Uterus (tissue), 4 donors: Measurements from ENCODE around the gene NDFIP2. TPM values are rescaled to one million over a fixed set of nuclear protein-coding genes. Genes with fewer than 3 reads are reported as not detected.

Source experiments
- DNase-seq, 2 donors: peaks; one replicate each; pipeline ENCODE4 v3.0.0-alpha.2; 2019 to 2020
- H3K27ac ChIP-seq, 2 donors: fragments of 200-600 bp; sonication (generic); 1 replicate in 1 of 2; 2 replicates in 1 of 2; pipeline ENCODE4 v1.5.1; 2016 to 2018
- H3K27me3 ChIP-seq, 2 donors: fragments of 200-600 bp; sonication (generic); one replicate each; pipeline ENCODE4 v1.5.1; 2018 to 2019; ENCODE audit warnings: control low read depth in 1 of 2
- H3K36me3 ChIP-seq, 2 donors: fragments of 200-600 bp; sonication (generic); one replicate each; pipeline ENCODE4 v1.5.1; 2019; ENCODE audit warnings: control low read depth in 1 of 2
- H3K4me1 ChIP-seq, 2 donors: fragments of 200-600 bp; sonication (generic); one replicate each; pipeline ENCODE4 v1.5.1; 2018 to 2019; ENCODE audit warnings: control low read depth in 1 of 2
- H3K4me3 ChIP-seq, 2 donors: fragments of 200-600 bp; sonication (generic); 1 replicate in 1 of 2; 2 replicates in 1 of 2; pipeline ENCODE4 v1.5.1; 2018 to 2019; ENCODE audit warnings: mild to moderate bottlenecking in 1 of 2
- H3K9me3 ChIP-seq, 2 donors: fragments of 200-600 bp; sonication (generic); one replicate each; pipeline ENCODE4 v1.5.1; 2019; ENCODE audit warnings: control low read depth in 1 of 2
- CTCF ChIP-seq, 4 experiments: fragments of 200-600 bp in 2 of 4; fragments of 450-650 bp in 2 of 4; sonication (generic) in 2 of 4; IDR thresholded peaks; one replicate each; pipeline ENCODE4 v1.5.1; 2016 to 2019; ENCODE audit warnings: antibody characterized with exemption in 4 of 4, mild to moderate bottlenecking in 2 of 4, moderate library complexity in 1 of 4
- POLR2A ChIP-seq, 2 donors: fragments of 450-650 bp; IDR thresholded peaks; one replicate each; pipeline ENCODE4 v1.6.1; 2016; ENCODE audit warnings: antibody characterized with exemption in 2 of 2, mild to moderate bottlenecking in 1 of 2, moderate library complexity in 1 of 2
- intact Hi-C: fragments of 100-400 bp; cut with DNase I; formaldehyde crosslinking; loops from one replicate; pipeline ENCODE4 v1.15.1; 2023; ENCODE audit warnings: low total_unique reads
- total RNA-seq, 4 donors: library from RNA; depleted of rRNA in 3 of 4; stranded (reverse); fragments of >200 nt in 3 of 4; gene quantifications; one replicate each; pipeline versions ENCODE4 v1.1.0 to v1.2.4, GENCODE V29; 2014 to 2023
- donor health status: DM: yes; HTN: yes; CAD: no.

The NDFIP2 gene
- total RNA-seq, 4 donors from 2014 or later, result 5.1 to 35.4 (median 13.9) TPM

GRCh38 chr13:79585033-79585432, 104.1 kb downstream of the NDFIP2 start:
- TF ChIP-seq POLR2A (IDR thresholded peaks at IDR 0.05) (no peak), CTCF (IDR thresholded peaks at IDR 0.05) (no peak)
- H3K4me3 ChIP-seq, result no peak overlapping the region
- H3K9me3 ChIP-seq, result no peaks in the 10 kb centered on the region

GRCh38 chr13:79589603-79590393, 108.8 kb downstream of the NDFIP2 start:
- no peak for TF ChIP-seq CTCF (IDR thresholded peaks at IDR 0.05)
- intact Hi-C loops, result no loop called here
- no peaks in the 10 kb centered on the region for H3K36me3 ChIP-seq
- DNase-seq, result no peak
- H3K9me3 ChIP-seq, result no peaks in the 10 kb centered on the region
- no peaks in the 10 kb centered on the region for H3K27me3 ChIP-seq
- no peaks in the 10 kb centered on the region for H3K4me1 ChIP-seq
- no peak overlapping the region for H3K27ac ChIP-seq
- no peak overlapping the region for H3K4me3 ChIP-seq

More at GRCh38 chr13:79585033-79585432, 104.1 kb downstream of the NDFIP2 start:
- intact Hi-C loops, result no loop called here
- no peak for DNase-seq
- Histone ChIP-seq H3K4me1 (no peaks in the 10 kb centered on the region), H3K27ac (no peak overlapping the region), H3K27me3 (no peaks in the 10 kb centered on the region), H3K36me3 (no peaks in the 10 kb centered on the region)

- no peak for DNase-seq
- no peak overlapping the region for H3K27ac ChIP-seq
These were observed 109.4 kb downstream of the NDFIP2 start for GRCh38 chr13:79590394-79590676.

GRCh38 chr13:79591493-79591892, 110.5 kb downstream of the NDFIP2 start:
- H3K27me3 ChIP-seq, result no peaks in the 10 kb centered on the region
- intact Hi-C loops, result no loop called here
- TF ChIP-seq CTCF (IDR thresholded peaks at IDR 0.05) (no peak), POLR2A (IDR thresholded peaks at IDR 0.05) (no peak)
- no peak overlapping the region for H3K4me3 ChIP-seq
- H3K9me3 ChIP-seq, result no peaks in the 10 kb centered on the region
- no peaks in the 10 kb centered on the region for H3K4me1 ChIP-seq
- H3K27ac ChIP-seq, result no peak overlapping the region
- DNase-seq, result no peak
- H3K36me3 ChIP-seq, result no peaks in the 10 kb centered on the region

More at GRCh38 chr13:79590394-79590676, 109.4 kb downstream of the NDFIP2 start:
- intact Hi-C loops, result no loop called here
- no peaks in the 10 kb centered on the region for H3K36me3 ChIP-seq
- H3K4me1 ChIP-seq, result no peaks in the 10 kb centered on the region
- H3K4me3 ChIP-seq, result no peak overlapping the region
- H3K27me3 ChIP-seq, result no peaks in the 10 kb centered on the region
- no peak for TF ChIP-seq CTCF (IDR thresholded peaks at IDR 0.05)
- no peak for TF ChIP-seq POLR2A (IDR thresholded peaks at IDR 0.05)
- no peaks in the 10 kb centered on the region for H3K9me3 ChIP-seq

GRCh38 chr13:79593121-79593520, 112.2 kb downstream of the NDFIP2 start:
- Histone ChIP-seq H3K27me3 (no peaks in the 10 kb centered on the region), H3K9me3 (no peaks in the 10 kb centered on the region), H3K27ac (no peak overlapping the region), H3K36me3 (no peaks in the 10 kb centered on the region), H3K4me3 (no peak overlapping the region), H3K4me1 (no peaks in the 10 kb centered on the region)
- intact Hi-C loops, result no loop called here
- no peak for DNase-seq
- TF ChIP-seq CTCF (IDR thresholded peaks at IDR 0.05), result no peak
- TF ChIP-seq POLR2A (IDR thresholded peaks at IDR 0.05), result no peak
